Measurements from ENCODE around the gene PRXL2A. TPM values are rescaled to one million over a fixed set of nuclear protein-coding genes. Genes with fewer than 3 reads are reported as not detected.

Gene PRXL2A
- total and polyA plus RNA-seq, 3 experiments from 2014 or later = 8.1 to 9.4 (median 8.3) TPM

DNA sequence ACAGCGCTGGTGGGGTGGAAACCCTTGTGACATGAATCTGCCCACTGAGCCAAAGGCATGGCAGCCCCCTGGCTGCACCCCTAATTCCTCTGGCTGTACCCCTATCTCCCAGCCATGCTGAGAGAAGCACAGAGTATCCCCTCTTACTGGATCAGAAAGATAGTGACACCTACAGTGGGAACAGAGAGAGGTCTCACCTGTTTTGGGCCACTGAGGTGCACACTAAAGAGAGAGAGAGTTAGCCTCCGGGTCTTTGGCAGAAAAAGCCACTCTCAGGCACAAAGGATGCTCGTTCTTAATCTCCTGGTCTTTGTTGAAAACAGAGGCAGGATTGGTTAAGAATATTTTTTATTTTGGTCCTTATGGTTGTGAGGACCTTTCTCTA, 57.1 kb downstream of the PRXL2A start:
- Mint-ChIP-seq H3K36me3 (peaks cover 0 to 29% (median 10%) of the 10 kb centered on the region in 3 donors), H3K27me3 (no peaks in the 10 kb centered on the region), H3K27ac (peak overlapping the region; percentile 84 to 100 (median 98)), H3K9me3 (no peaks in the 10 kb centered on the region), H3K4me1 (peaks cover 92 to 100% (median 98%) of the 10 kb centered on the region in 3 donors), H3K4me3 (peak overlapping the region; percentile 68 to 99 (median 99))
- Histone ChIP-seq H3K27ac (ENCODE audit: low read depth, low read length) (peak overlapping the region; percentile 22), H3K4me1 (ENCODE audit: insufficient read depth, low read length) (peaks cover 98% of the 10 kb centered on the region), H3K9me3 (ENCODE audit: low read length) (no peaks in the 10 kb centered on the region), H3K27me3 (ENCODE audit: insufficient read depth, low read length, poor library complexity, severe bottlenecking) (no peaks in the 10 kb centered on the region), H3K36me3 (ENCODE audit: insufficient read depth, low read length) (no peaks in the 10 kb centered on the region), H3K4me3 (ENCODE audit: low read length) (peak overlapping the region; percentile 53)
- DNase-seq = no peak
- ChIA-PET POLR2A (interaction anchor here (0.6 to 6.2 kb wide), 5 partner anchors 10 to 29 kb away, joined by 3 to 39 read pairs (median 8); partner anchors contain the start of gene TSPAN14), CTCF (interaction anchor here (1.2 to 27.0 kb wide), 5 partner anchors 6 to 39 kb away, joined by 6 to 498 read pairs (median 49); partner anchors contain the start of gene TSPAN14)

- H3K36me3 Mint-ChIP-seq = peaks cover 0 to 33% (median 8%) of the 10 kb centered on the region in 3 donors
- Histone ChIP-seq H3K9me3 (ENCODE audit: low read length) (no peaks in the 10 kb centered on the region), H3K36me3 (ENCODE audit: insufficient read depth, low read length) (no peaks in the 10 kb centered on the region), H3K4me3 (ENCODE audit: low read length) (peak overlapping the region; percentile 53), H3K27ac (ENCODE audit: low read depth, low read length) (peak overlapping the region; percentile 55), H3K27me3 (ENCODE audit: insufficient read depth, low read length, poor library complexity, severe bottlenecking) (no peaks in the 10 kb centered on the region), H3K4me1 (ENCODE audit: insufficient read depth, low read length) (peaks cover 98% of the 10 kb centered on the region)
- no peaks in the 10 kb centered on the region for H3K27me3 Mint-ChIP-seq
- no peaks in the 10 kb centered on the region for H3K9me3 Mint-ChIP-seq
- H3K27ac Mint-ChIP-seq = peak overlapping the region; percentile 84 to 100 (median 98)
- CTCF ChIA-PET = interaction anchor here (1.1 to 27.0 kb wide), 6 partner anchors 7 to 38 kb away, joined by 3 to 498 read pairs (median 40); no protein-coding TSS in a partner anchor
- POLR2A ChIA-PET = interaction anchor here (0.6 to 6.2 kb wide), 6 partner anchors 10 to 58 kb away, joined by 3 to 39 read pairs (median 6); partner anchors contain the start of genes PRXL2A and TSPAN14
- peak overlapping the region; percentile 81 to 99 (median 99) for H3K4me3 Mint-ChIP-seq
- peak in 4 of 5 donors; percentile 32 to 85 (median 72) for DNase-seq
- peaks cover 92 to 100% (median 98%) of the 10 kb centered on the region in 3 donors for H3K4me1 Mint-ChIP-seq
These were observed 57.7 kb downstream of the PRXL2A start for GRCh38 chr10:80465839-80466590.

DNA sequence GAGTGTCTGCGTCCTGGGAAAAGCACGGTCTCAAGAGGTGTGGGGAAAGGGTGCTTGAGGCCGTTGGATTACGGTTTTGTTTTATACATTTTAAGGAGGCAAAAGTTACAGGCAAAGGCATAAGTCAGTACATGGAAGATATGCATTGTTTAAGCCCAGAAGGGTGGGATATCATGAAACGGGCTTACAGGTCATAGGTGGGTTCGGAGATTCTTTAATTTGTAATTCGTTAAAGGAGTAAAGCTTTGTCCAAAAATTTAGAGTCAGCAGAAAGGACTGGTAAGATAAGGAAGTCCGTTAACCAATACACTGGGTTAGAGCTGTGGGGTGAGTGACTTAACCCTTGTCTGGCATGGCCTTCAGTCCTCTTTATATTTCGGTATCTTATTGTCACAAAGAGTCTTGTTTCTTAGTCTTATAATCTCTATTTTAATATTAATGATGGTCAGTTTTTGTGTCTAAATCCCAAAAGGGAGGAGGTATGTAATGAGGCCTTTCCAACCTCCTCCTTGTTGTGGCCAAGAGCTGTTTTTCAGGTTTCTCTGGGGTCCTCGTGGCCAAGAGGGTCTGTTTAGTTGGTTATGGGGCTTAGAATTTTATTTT, 58.5 kb downstream of the PRXL2A start:
- H3K36me3 ChIP-seq (ENCODE audit: insufficient read depth, low read length) = peaks cover 7% of the 10 kb centered on the region
- H3K27ac ChIP-seq (ENCODE audit: low read depth, low read length) = peak overlapping the region; percentile 55
- Mint-ChIP-seq H3K36me3 (peaks cover 0 to 32% (median 7%) of the 10 kb centered on the region in 3 donors), H3K27me3 (no peaks in the 10 kb centered on the region), H3K9me3 (no peaks in the 10 kb centered on the region), H3K27ac (peak overlapping the region; percentile 84 to 100 (median 98)), H3K4me1 (peaks cover 92 to 100% (median 98%) of the 10 kb centered on the region in 3 donors), H3K4me3 (peak overlapping the region; percentile 81 to 99 (median 99))
- peak overlapping the region; percentile 42 for H3K4me3 ChIP-seq (ENCODE audit: low read length)
- peaks cover 98% of the 10 kb centered on the region for H3K4me1 ChIP-seq (ENCODE audit: insufficient read depth, low read length)
- ChIA-PET POLR2A (interaction anchor here (0.6 to 6.2 kb wide), 6 partner anchors 11 to 61 kb away, joined by 3 to 39 read pairs (median 6); partner anchors contain the start of genes PRXL2A and TSPAN14), CTCF (interaction anchor here (0.8 to 27.0 kb wide), 9 partner anchors 8 to 89 kb away, joined by 3 to 498 read pairs (median 5); no protein-coding TSS in a partner anchor)
- no peaks in the 10 kb centered on the region for H3K27me3 ChIP-seq (ENCODE audit: insufficient read depth, low read length, poor library complexity, severe bottlenecking)
- H3K9me3 ChIP-seq (ENCODE audit: low read length) = no peaks in the 10 kb centered on the region
- no peak for DNase-seq

- H3K4me3 ChIP-seq (ENCODE audit: low read length) = peak overlapping the region; percentile 30
- H3K4me1 ChIP-seq (ENCODE audit: insufficient read depth, low read length) = peaks cover 98% of the 10 kb centered on the region
- peaks cover 16% of the 10 kb centered on the region for H3K36me3 ChIP-seq (ENCODE audit: insufficient read depth, low read length)
- CTCF ChIA-PET = interaction anchor here (0.7 to 27.0 kb wide), 10 partner anchors 9 to 90 kb away, joined by 3 to 498 read pairs (median 3); no protein-coding TSS in a partner anchor
- no peaks in the 10 kb centered on the region for H3K9me3 ChIP-seq (ENCODE audit: low read length)
- H3K36me3 Mint-ChIP-seq = peaks cover 0 to 37% (median 15%) of the 10 kb centered on the region in 3 donors
- no peaks in the 10 kb centered on the region for H3K27me3 ChIP-seq (ENCODE audit: insufficient read depth, low read length, poor library complexity, severe bottlenecking)
- H3K27me3 Mint-ChIP-seq = no peaks in the 10 kb centered on the region
- peak overlapping the region; percentile 84 to 100 (median 98) for H3K27ac Mint-ChIP-seq
- peak; percentile 39 to 82 (median 64) for DNase-seq
- peaks cover 93 to 100% (median 98%) of the 10 kb centered on the region in 3 donors for H3K4me1 Mint-ChIP-seq
- no peaks in the 10 kb centered on the region for H3K9me3 Mint-ChIP-seq
- POLR2A ChIA-PET = interaction anchor here (0.9 to 6.2 kb wide), 5 partner anchors 9 to 31 kb away, joined by 3 to 39 read pairs (median 5); no protein-coding TSS in a partner anchor
- H3K4me3 Mint-ChIP-seq = peak overlapping the region; percentile 81 to 99 (median 99)
- peak overlapping the region; percentile 55 for H3K27ac ChIP-seq (ENCODE audit: low read depth, low read length)
These were observed 59.7 kb downstream of the PRXL2A start for GRCh38 chr10:80468002-80468401.

DNA sequence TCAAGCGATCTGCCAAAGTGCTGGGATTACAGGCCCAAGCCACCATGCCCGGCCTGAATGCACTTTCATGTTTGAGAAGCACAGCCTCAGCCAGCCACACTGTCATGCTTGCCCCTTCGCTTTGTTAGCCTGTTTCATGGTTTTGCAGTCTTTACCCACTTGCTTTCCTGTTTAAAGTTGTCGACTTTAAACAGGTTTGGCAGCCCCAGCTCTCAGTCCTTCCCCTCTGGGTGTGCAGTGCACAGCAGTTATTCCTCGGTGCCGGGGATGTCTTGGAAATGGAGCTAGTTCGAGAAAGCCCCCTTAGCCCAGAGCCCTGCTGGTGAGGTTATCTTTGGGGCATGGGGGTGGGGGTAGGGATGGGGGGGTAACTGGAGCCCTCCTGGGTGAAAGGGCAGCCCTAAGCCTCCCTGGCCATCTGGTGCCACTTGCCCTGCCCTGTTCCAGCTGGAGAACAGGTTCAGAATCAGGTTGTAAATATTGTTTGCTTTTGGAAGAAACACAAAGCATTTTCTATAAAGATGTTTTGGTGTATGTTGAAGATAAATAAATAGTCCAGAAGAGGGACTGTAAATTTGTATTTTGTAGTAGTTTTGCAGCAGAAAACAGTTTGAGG, 60.6 kb downstream of the PRXL2A start:
- Histone ChIP-seq H3K4me3 (ENCODE audit: low read length) (peak overlapping the region; percentile 30), H3K27ac (ENCODE audit: low read depth, low read length) (peak overlapping the region; percentile 18), H3K27me3 (ENCODE audit: insufficient read depth, low read length, poor library complexity, severe bottlenecking) (no peaks in the 10 kb centered on the region), H3K4me1 (ENCODE audit: insufficient read depth, low read length) (peaks cover 98% of the 10 kb centered on the region), H3K36me3 (ENCODE audit: insufficient read depth, low read length) (peaks cover 16% of the 10 kb centered on the region), H3K9me3 (ENCODE audit: low read length) (no peaks in the 10 kb centered on the region)
- Mint-ChIP-seq H3K4me3 (peak overlapping the region; percentile 81 to 99 (median 99)), H3K9me3 (no peaks in the 10 kb centered on the region), H3K4me1 (peaks cover 93 to 100% (median 98%) of the 10 kb centered on the region in 3 donors), H3K36me3 (peaks cover 0 to 41% (median 9%) of the 10 kb centered on the region in 3 donors), H3K27me3 (no peaks in the 10 kb centered on the region), H3K27ac (peak overlapping the region; percentile 84 to 99 (median 96))
- peak in 2 of 5 donors; percentile 55 to 58 for DNase-seq
- ChIA-PET CTCF (interaction anchor here (0.7 to 27.0 kb wide), 6 partner anchors 9 to 35 kb away, joined by 3 to 498 read pairs (median 40); no protein-coding TSS in a partner anchor), POLR2A (interaction anchor here (0.5 to 6.2 kb wide), 4 partner anchors 10 to 43 kb away, joined by 3 to 39 read pairs (median 16); no protein-coding TSS in a partner anchor)

DNA sequence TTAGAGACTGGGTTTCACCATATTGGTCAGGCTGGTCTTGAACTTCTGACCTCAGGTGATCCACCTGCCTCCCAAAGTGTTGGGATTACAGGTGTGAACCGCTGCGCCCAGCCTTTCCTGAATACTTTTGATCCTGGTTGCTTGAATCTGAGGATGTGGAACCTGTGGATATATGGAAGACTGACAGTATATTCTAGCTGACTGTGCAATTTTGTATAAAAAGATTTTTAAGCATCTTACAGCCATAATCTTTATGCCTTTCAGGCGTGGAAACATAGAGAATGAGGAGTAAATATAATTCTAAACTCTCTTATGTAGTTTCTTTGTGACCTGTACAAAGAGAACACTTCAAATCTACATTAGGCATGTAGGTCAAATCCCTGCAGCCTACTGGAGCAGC, 61.9 kb downstream of the PRXL2A start:
- Histone ChIP-seq H3K27me3 (ENCODE audit: insufficient read depth, low read length, poor library complexity, severe bottlenecking) (no peaks in the 10 kb centered on the region), H3K9me3 (ENCODE audit: low read length) (no peaks in the 10 kb centered on the region), H3K4me1 (ENCODE audit: insufficient read depth, low read length) (peaks cover 98% of the 10 kb centered on the region), H3K27ac (ENCODE audit: low read depth, low read length) (no peak overlapping the region), H3K36me3 (ENCODE audit: insufficient read depth, low read length) (peaks cover 21% of the 10 kb centered on the region), H3K4me3 (ENCODE audit: low read length) (peak overlapping the region; percentile 13)
- DNase-seq = no peak
- H3K4me1 Mint-ChIP-seq = peaks cover 94 to 100% (median 98%) of the 10 kb centered on the region in 3 donors
- peak overlapping the region; percentile 34 to 99 (median 64) for H3K4me3 Mint-ChIP-seq
- ChIA-PET CTCF (interaction anchor here (0.7 to 27.0 kb wide), 5 partner anchors 11 to 34 kb away, joined by 3 to 498 read pairs (median 13); no protein-coding TSS in a partner anchor), POLR2A (interaction anchor here (1.0 to 6.2 kb wide), 3 partner anchors 10 to 35 kb away, joined by 3 to 39 read pairs (median 25); no protein-coding TSS in a partner anchor)
- H3K27ac Mint-ChIP-seq = peak overlapping the region; percentile 65 to 98 (median 95)
- H3K27me3 Mint-ChIP-seq = no peaks in the 10 kb centered on the region
- peaks cover 0 to 51% (median 12%) of the 10 kb centered on the region in 3 donors for H3K36me3 Mint-ChIP-seq
- no peaks in the 10 kb centered on the region for H3K9me3 Mint-ChIP-seq

- Histone ChIP-seq H3K27me3 (ENCODE audit: insufficient read depth, low read length, poor library complexity, severe bottlenecking) (no peaks in the 10 kb centered on the region), H3K4me1 (ENCODE audit: insufficient read depth, low read length) (peaks cover 92% of the 10 kb centered on the region), H3K4me3 (ENCODE audit: low read length) (peak overlapping the region; percentile 13), H3K36me3 (ENCODE audit: insufficient read depth, low read length) (peaks cover 21% of the 10 kb centered on the region), H3K27ac (ENCODE audit: low read depth, low read length) (no peak overlapping the region), H3K9me3 (ENCODE audit: low read length) (no peaks in the 10 kb centered on the region)
- H3K9me3 Mint-ChIP-seq = no peaks in the 10 kb centered on the region
- ChIA-PET CTCF (interaction anchor here (0.6 to 27.0 kb wide), 7 partner anchors 12 to 33 kb away, joined by 3 to 498 read pairs (median 13); no protein-coding TSS in a partner anchor), POLR2A (interaction anchor here (1.0 to 6.2 kb wide), 4 partner anchors 11 to 34 kb away, joined by 3 to 39 read pairs (median 17); no protein-coding TSS in a partner anchor)
- H3K4me3 Mint-ChIP-seq = peak overlapping the region; percentile 34 to 99 (median 83)
- no peak for DNase-seq
- peaks cover 92 to 100% (median 98%) of the 10 kb centered on the region in 3 donors for H3K4me1 Mint-ChIP-seq
- H3K36me3 Mint-ChIP-seq = peaks cover 0 to 54% (median 12%) of the 10 kb centered on the region in 3 donors
- no peaks in the 10 kb centered on the region for H3K27me3 Mint-ChIP-seq
- peak overlapping the region; percentile 73 to 98 (median 95) for H3K27ac Mint-ChIP-seq
These were observed 62.6 kb downstream of the PRXL2A start for GRCh38 chr10:80471001-80471400.
